Embryonic facial prominence (tissue), 1 donor: ENCODE measurements around the gene OSBPL2.

ENCODE experiments used
- DNase-seq: peaks from one replicate; pipeline ENCODE4 v3.0.0-alpha.2; 2016; ENCODE audit errors: extremely low spot score

Gene OSBPL2

GRCh38 chr20:62285151-62285550 lies 46.8 kb downstream of the OSBPL2 start:
- no peak for DNase-seq

- no peak for DNase-seq
These were observed 47.4 kb downstream of the OSBPL2 start for GRCh38 chr20:62285722-62286121.

GRCh38 chr20:62286493-62287064 lies 48.3 kb downstream of the OSBPL2 start:
- DNase-seq, result no peak

- no peak for DNase-seq
These were observed 48.8 kb downstream of the OSBPL2 start for GRCh38 chr20:62287129-62287528.

- DNase-seq, result no peak
These were observed 49.6 kb downstream of the OSBPL2 start for GRCh38 chr20:62287759-62288534.

GRCh38 chr20:62288535-62289105 lies 50.3 kb downstream of the OSBPL2 start:
- no peak for DNase-seq

GRCh38 chr20:62289131-62289530 lies 50.8 kb downstream of the OSBPL2 start:
- DNase-seq, result no peak

- DNase-seq, result no peak
These were observed 51.6 kb downstream of the OSBPL2 start for GRCh38 chr20:62289898-62290297.

- DNase-seq, result no peak
These were observed 53.1 kb downstream of the OSBPL2 start for GRCh38 chr20:62291251-62292066.

- no peak for DNase-seq
These were observed 53.8 kb downstream of the OSBPL2 start for GRCh38 chr20:62292108-62292507.

- no peak for DNase-seq
These were observed 54.9 kb downstream of the OSBPL2 start for GRCh38 chr20:62293111-62293784.

GRCh38 chr20:62293946-62294345 lies 55.6 kb downstream of the OSBPL2 start:
- DNase-seq, result no peak

- DNase-seq, result no peak
These were observed 56.2 kb downstream of the OSBPL2 start for GRCh38 chr20:62294516-62294915.

GRCh38 chr20:62296724-62297448 lies 58.6 kb downstream of the OSBPL2 start:
- DNase-seq, result no peak

- DNase-seq, result no peak
These were observed 59.3 kb downstream of the OSBPL2 start for GRCh38 chr20:62297449-62298227.

- no peak for DNase-seq
These were observed 60.4 kb downstream of the OSBPL2 start for GRCh38 chr20:62298577-62299249.

GRCh38 chr20:62299666-62300236 lies 61.4 kb downstream of the OSBPL2 start:
- DNase-seq, result no peak

GRCh38 chr20:62300319-62300718 lies 62.0 kb downstream of the OSBPL2 start:
- no peak for DNase-seq

GRCh38 chr20:62301111-62301668 lies 62.9 kb downstream of the OSBPL2 start:
- DNase-seq, result no peak
